Activated T-cell treated with anti-CD3 and anti-CD28 coated beads, Interleukin-2, amount 50 U/mL, for 4 hours (primary cell): ENCODE results near the gene TMEM121B. TPM values are rescaled to one million over a fixed set of nuclear protein-coding genes. Genes with fewer than 3 reads are reported as not detected.

ENCODE experiments used
- ATAC-seq, 2 donors: fragments of 200-7000 bp; cut with Tn5 transposase; one replicate each; pipeline ENCODE4 v1.10.0; 2021
- DNase-seq: peaks from one replicate; pipeline ENCODE4 v3.0.0-alpha.2; 2020
- H3K27me3 Mint-ChIP-seq: one replicate; pipeline ENCODE4 v1.8.0; 2021; ENCODE audit warnings: low read depth, mixed read lengths
- H3K36me3 Mint-ChIP-seq: one replicate; pipeline ENCODE4 v1.8.0; 2022; ENCODE audit warnings: mixed read lengths; ENCODE audit not compliant: insufficient read depth
- H3K4me1 Mint-ChIP-seq: one replicate; pipeline ENCODE4 v1.8.0; 2021; ENCODE audit warnings: low read depth, mixed read lengths
- H3K4me3 Mint-ChIP-seq: one replicate; pipeline ENCODE4 v1.8.0; 2021; ENCODE audit warnings: mild to moderate bottlenecking, moderate library complexity, mixed read lengths
- H3K9me3 Mint-ChIP-seq: one replicate; pipeline ENCODE4 v1.8.0; 2021; ENCODE audit warnings: mixed read lengths
- total RNA-seq, 3 donors: library from RNA; stranded (reverse); gene quantifications; one replicate each; pipeline ENCODE4 v1.2.1, GENCODE V29; 2021

TMEM121B gene
- total RNA-seq, 3 donors from 2014 or later, result 0.24 to 0.43 (median 0.38) TPM

DNA sequence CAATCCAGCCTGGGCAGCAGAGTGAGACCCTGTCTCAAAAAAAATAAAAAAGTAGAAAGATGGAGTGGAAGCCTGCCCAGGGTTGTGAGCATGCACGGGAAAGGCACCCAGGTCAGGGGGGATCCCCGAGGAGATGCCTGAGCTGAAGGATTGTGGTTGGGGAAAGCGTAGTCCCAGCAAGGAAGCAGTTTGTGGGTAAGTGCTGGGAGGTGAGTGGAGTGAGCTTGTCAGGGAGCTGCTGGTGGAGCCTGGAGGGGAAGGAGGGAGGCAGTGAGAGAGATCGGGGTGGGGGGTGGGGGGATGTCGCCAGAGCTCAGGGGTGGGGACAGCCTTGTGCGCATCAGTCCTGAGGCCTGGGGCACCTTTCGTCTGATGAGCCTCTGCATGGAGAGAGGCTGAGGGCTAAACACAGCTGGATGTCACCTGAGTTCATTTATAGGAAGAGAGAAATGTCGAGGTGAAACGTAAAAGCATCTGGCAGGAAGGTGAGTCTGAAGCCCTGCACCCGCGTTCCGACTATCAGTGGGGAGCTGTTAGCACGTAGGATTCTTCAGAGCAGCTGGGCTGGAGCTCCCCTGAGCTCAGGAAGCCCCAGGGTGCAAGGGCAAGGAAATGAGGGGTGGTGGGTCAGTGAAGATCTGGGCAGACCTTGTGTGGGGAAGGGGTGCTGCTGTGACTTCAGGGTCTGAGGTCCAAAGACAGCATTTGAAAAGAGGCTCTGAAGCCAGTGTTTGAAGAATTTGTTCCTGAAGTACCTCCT, 10.2 kb downstream of the TMEM121B start:
- no peak overlapping the region for H3K4me3 Mint-ChIP-seq
- no peaks in the 10 kb centered on the region for H3K9me3 Mint-ChIP-seq
- H3K27me3 Mint-ChIP-seq, result no peaks in the 10 kb centered on the region
- H3K36me3 Mint-ChIP-seq, result peaks cover 19% of the 10 kb centered on the region
- H3K4me1 Mint-ChIP-seq, result peaks cover 53% of the 10 kb centered on the region
- no peak for DNase-seq
- ATAC-seq, result no peak

DNA sequence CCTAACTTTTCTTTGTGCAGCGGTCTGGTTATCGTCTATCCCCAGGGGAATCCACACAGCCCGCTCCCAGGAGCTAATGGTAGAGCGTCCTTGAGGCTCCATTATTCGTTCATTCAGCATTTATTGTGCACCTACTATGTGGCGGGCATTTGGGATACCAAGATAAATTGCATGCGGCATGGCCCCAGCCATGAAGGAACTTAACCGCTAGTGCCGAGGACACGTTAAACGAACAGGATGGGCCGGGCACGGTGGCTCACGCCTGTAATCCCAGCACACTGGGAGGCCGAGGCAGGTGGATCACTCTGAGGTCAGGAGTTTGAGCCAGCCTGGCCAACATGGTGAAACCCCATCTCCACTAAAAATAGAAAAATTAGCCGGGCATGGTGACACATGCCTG, 11.2 kb downstream of the TMEM121B start:
- Mint-ChIP-seq H3K36me3 (peaks cover 19% of the 10 kb centered on the region), H3K27me3 (no peaks in the 10 kb centered on the region), H3K4me1 (peaks cover 52% of the 10 kb centered on the region), H3K4me3 (no peak overlapping the region), H3K9me3 (no peaks in the 10 kb centered on the region)
- ATAC-seq (no peak), DNase-seq (no peak)

DNA sequence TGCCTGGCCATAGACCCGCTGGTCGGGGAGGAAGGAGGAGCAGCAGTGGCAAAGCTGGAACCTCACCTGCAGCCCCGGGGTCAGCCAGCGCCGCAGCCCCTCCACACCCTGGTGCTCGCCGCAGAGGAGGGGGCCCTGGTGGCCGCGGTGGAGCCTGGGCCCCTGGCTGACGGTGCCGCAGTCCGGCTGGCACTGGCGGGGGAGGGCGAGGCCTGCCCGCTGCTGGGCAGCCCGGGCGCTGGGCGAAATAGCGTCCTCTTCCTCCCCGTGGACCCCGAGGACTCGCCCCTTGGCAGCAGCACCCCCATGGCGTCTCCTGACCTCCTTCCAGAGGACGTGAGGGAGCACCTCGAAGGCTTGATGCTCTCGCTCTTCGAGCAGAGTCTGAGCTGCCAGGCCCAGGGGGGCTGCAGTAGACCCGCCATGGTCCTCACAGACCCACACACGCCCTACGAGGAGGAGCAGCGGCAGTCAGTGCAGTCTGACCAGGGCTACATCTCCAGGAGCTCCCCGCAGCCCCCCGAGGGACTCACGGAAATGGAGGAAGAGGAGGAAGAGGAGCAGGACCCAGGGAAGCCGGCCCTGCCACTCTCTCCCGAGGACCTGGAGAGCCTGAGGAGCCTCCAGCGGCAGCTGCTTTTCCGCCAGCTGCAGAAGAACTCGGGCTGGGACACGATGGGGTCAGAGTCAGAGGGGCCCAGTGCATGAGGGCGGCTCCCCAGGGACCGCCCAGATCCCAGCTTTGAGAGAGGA, 11.9 kb downstream of the TMEM121B start:
- ATAC-seq (no peak), DNase-seq (no peak)
- Mint-ChIP-seq H3K4me3 (no peak overlapping the region), H3K27me3 (no peaks in the 10 kb centered on the region), H3K9me3 (no peaks in the 10 kb centered on the region), H3K4me1 (peaks cover 49% of the 10 kb centered on the region), H3K36me3 (peaks cover 22% of the 10 kb centered on the region)

DNA sequence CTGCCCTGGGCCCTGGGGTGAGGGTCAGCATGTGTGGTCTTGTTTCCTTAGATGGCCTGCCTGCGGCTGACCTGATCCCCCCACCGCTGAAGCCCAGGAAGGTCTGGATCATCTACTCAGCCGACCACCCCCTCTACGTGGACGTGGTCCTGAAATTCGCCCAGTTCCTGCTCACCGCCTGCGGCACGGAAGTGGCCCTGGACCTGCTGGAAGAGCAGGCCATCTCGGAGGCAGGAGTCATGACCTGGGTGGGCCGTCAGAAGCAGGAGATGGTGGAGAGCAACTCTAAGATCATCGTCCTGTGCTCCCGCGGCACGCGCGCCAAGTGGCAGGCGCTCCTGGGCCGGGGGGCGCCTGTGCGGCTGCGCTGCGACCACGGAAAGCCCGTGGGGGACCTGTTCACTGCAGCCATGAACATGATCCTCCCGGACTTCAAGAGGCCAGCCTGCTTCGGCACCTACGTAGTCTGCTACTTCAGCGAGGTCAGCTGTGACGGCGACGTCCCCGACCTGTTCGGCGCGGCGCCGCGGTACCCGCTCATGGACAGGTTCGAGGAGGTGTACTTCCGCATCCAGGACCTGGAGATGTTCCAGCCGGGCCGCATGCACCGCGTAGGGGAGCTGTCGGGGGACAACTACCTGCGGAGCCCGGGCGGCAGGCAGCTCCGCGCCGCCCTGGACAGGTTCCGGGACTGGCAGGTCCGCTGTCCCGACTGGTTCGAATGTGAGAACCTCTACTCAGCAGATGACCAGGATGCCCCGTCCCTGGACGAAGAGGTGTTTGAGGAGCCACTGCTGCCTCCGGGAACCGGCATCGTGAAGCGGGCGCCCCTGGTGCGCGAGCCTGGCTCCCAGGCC, 12.7 kb downstream of the TMEM121B start:
- Mint-ChIP-seq H3K4me1 (peaks cover 43% of the 10 kb centered on the region), H3K27me3 (no peaks in the 10 kb centered on the region), H3K9me3 (no peaks in the 10 kb centered on the region), H3K4me3 (no peak overlapping the region), H3K36me3 (peaks cover 22% of the 10 kb centered on the region)
- ATAC-seq (no peak), DNase-seq (no peak)

DNA sequence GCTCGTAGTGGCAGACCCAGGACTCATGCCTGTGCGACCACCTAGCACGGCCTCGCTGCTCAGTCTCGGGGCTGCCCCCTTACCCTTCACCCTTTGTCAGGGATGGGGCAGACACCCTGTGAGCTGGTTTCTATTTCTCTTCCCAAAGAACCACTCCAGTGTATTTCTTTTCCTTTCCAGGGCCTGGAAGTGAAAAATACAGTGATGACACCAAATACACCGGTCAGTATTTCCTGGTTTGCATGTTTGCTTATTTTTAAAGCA, 13.7 kb downstream of the TMEM121B start:
- H3K36me3 Mint-ChIP-seq, result peaks cover 25% of the 10 kb centered on the region
- H3K27me3 Mint-ChIP-seq, result no peaks in the 10 kb centered on the region
- DNase-seq (no peak), ATAC-seq (no peak)
- no peaks in the 10 kb centered on the region for H3K9me3 Mint-ChIP-seq
- H3K4me1 Mint-ChIP-seq, result peaks cover 40% of the 10 kb centered on the region
- no peak overlapping the region for H3K4me3 Mint-ChIP-seq

DNA sequence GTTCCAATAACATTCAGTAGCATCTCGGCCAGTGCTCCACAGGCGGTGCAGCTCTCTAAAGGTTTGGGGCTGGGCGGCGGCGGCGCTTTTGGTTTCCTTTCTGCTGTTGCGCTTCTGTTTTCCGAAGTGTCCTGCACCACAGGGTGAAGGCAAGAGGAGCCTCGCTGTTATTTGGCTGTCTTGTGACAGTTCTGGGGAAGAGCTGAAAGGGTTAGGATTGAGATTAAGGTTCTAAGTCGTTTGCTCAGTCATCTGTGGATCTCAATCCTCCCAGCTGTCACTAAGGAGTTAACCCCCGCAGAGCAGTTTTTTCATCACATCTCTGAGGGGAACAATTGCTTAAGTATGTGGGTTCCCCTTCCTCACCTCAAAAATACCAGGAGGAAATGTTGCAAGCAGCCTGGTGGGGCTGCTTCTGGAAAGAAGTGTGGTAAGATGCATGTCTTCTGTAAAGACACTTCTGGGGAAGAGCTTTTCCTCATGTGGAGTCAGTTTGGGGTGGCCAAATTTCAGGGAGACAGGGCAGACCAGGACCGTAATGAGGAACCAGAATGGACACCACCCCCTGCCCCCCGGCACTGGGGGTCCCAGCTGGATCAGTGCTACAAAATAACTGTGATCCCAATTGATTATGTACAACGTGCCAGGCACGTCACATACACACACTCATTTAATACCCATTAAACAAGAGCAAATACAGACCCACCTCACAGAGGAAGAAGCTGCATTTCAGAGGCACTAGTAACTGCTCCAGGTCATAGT, 14.2 kb downstream of the TMEM121B start:
- peak overlapping the region; percentile 53 for H3K4me3 Mint-ChIP-seq
- H3K4me1 Mint-ChIP-seq, result peaks cover 44% of the 10 kb centered on the region
- ATAC-seq, result peak; percentile 88 to 90
- no peak for DNase-seq
- H3K36me3 Mint-ChIP-seq, result peaks cover 28% of the 10 kb centered on the region
- no peaks in the 10 kb centered on the region for H3K9me3 Mint-ChIP-seq
- no peaks in the 10 kb centered on the region for H3K27me3 Mint-ChIP-seq

DNA sequence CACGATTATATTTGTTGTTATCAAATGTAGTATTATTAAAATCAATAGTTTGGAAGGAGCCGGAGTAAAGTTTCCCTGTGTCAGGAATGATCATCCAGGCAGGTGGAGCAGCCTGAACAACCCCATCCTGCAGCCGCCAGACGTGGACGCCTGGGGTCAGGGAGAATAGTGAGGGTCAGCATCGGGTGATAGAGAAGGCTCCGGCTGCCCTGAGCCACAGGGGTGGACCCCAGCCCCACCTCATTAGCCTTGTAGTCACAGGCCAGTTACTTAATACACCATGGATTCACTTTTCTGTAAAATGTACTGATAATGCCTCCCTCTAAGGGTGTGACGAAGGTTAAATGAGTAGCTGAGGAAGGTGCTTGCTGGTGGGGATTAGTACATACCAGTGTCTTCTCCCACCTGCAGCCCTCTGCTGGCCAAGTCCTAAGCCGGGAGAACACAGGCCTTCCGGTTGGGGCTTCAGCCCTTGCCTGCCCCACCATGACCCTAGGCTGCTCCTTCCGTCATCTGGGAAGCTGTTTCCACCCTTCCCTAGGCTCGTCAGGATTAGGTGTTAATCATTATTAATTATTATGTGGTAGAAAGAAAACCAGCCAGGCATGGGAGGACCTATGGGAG, 14.9 kb downstream of the TMEM121B start:
- DNase-seq, result no peak
- H3K9me3 Mint-ChIP-seq, result no peaks in the 10 kb centered on the region
- H3K27me3 Mint-ChIP-seq, result no peaks in the 10 kb centered on the region
- peaks cover 49% of the 10 kb centered on the region for H3K4me1 Mint-ChIP-seq
- H3K36me3 Mint-ChIP-seq, result peaks cover 30% of the 10 kb centered on the region
- ATAC-seq, result peak; percentile 30 to 41
- peak overlapping the region; percentile 53 for H3K4me3 Mint-ChIP-seq

DNA sequence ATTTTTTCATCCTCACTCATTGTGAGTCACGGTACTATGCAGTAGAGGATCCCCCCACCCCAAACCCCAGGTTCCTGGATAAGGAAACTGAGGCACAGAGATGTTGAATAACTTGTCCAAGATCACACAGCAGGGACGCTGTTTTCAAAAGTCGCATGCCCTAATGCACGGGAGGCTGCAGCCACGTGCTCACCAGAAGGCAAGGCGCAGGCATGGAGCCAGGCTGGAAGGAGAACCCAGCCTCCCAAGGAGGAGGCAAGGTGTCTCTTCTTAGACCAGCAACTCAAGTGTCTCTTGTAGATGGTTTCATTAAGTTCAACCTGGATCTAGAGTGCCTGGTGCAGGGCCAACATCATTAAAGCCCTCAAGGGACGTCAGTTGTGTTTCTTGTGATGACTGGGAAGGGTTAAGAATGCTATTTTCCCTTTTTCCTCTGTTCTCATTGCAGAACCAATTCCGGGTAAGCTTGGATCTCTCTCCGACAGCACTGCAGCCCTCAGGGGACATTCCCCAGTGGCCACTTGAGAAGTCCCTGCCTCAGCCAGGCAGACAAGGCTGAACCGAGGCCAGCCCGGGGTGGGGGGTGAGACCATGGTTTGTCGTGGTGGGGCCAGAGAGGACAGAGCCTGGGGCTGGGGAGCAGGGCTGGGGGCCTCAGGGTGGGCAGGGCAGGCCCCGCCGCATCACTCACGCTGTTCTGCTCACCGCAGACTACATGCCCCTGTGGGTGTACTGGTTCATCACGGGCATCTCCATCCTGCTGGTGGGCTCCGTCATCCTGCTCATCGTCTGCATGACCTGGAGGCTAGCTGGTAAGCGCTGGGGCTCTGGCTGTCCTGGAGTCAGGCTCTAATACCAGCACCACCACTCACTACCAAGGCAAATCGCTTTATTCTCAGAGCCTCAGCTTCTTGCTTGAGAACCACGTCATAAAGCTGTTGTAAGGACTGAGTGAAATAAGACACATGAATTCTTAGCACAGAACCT, 15.7 kb downstream of the TMEM121B start:
- no peaks in the 10 kb centered on the region for H3K9me3 Mint-ChIP-seq
- H3K27me3 Mint-ChIP-seq, result no peaks in the 10 kb centered on the region
- H3K4me1 Mint-ChIP-seq, result peaks cover 54% of the 10 kb centered on the region
- H3K4me3 Mint-ChIP-seq, result no peak overlapping the region
- peaks cover 33% of the 10 kb centered on the region for H3K36me3 Mint-ChIP-seq
- ATAC-seq, result no peak
- DNase-seq, result no peak

DNA sequence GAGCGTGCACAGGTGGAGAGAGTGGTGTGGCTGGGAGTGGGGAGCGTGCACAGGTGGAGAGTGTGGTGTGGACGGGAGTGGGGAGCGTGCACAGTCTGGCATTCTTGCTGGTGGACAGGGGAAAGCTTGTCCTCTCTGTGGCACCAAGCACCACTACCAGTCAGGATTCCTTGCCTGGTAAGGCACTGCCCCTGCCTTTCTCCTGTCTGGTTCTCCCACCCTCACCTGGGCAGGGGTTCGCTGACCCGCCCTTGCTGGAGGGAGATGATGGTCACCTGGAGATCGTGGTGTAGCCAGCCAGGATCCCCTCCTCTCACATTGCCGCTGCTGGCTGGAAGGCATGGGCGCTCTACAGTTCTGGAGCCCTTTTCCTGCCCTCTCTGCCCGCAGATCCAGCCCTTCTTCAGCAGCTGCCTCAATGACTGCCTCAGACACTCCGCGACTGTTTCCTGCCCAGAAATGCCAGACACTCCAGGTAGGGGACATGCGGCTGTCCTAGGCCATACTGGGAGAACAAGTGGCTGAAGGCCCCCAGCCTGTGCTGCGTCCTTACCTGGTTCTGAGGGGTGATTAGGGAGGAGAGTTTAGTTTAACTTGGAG, 16.7 kb downstream of the TMEM121B start:
- ATAC-seq (no peak), DNase-seq (no peak)
- H3K36me3 Mint-ChIP-seq, result peaks cover 41% of the 10 kb centered on the region
- no peak overlapping the region for H3K4me3 Mint-ChIP-seq
- H3K9me3 Mint-ChIP-seq, result no peaks in the 10 kb centered on the region
- no peaks in the 10 kb centered on the region for H3K27me3 Mint-ChIP-seq
- peaks cover 63% of the 10 kb centered on the region for H3K4me1 Mint-ChIP-seq

DNA sequence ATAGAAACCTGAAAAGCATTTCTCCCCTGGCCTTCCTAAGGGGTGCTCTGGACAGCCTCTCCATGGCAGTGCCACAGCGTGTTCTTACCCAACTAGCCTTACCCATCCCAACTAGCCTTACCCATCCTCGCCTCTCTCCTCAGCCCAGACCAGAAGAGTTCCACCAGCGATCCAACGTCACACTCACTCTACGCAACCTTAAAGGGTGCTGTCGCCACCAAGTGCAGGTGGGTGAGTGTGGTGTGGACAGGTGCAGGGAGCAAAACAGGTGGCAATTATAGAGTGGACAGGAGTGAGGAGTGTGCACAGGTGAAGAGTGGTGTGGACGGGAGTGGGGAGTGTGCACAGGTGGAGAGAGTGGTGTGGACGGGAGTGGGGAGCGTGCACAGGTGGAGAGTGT, 17.8 kb downstream of the TMEM121B start:
- ATAC-seq, result no peak
- Mint-ChIP-seq H3K9me3 (no peaks in the 10 kb centered on the region), H3K36me3 (peaks cover 48% of the 10 kb centered on the region), H3K4me1 (peaks cover 74% of the 10 kb centered on the region), H3K27me3 (no peaks in the 10 kb centered on the region), H3K4me3 (no peak overlapping the region)
- no peak for DNase-seq

DNA sequence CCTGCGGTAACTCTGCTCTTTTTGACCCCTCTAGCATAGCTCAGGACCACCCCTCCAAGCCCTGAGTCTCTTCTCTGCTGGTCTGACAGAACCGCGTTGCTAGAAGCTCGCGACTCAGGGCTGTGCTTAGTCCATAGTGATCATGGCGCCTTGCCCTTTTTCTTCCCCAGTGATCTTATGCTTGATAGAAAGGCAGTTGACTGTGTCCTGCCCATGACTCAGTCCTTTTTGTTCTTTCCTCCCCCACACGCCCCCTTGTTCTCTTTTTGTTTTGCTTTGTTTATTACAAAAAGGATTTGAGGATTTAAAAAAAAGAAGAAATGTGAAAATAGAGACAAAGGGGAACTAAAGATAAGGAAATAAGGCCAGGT, 18.9 kb downstream of the TMEM121B start:
- Mint-ChIP-seq H3K36me3 (peaks cover 44% of the 10 kb centered on the region), H3K4me3 (no peak overlapping the region), H3K27me3 (no peaks in the 10 kb centered on the region), H3K9me3 (no peaks in the 10 kb centered on the region), H3K4me1 (peaks cover 79% of the 10 kb centered on the region)
- DNase-seq (no peak), ATAC-seq (no peak)

DNA sequence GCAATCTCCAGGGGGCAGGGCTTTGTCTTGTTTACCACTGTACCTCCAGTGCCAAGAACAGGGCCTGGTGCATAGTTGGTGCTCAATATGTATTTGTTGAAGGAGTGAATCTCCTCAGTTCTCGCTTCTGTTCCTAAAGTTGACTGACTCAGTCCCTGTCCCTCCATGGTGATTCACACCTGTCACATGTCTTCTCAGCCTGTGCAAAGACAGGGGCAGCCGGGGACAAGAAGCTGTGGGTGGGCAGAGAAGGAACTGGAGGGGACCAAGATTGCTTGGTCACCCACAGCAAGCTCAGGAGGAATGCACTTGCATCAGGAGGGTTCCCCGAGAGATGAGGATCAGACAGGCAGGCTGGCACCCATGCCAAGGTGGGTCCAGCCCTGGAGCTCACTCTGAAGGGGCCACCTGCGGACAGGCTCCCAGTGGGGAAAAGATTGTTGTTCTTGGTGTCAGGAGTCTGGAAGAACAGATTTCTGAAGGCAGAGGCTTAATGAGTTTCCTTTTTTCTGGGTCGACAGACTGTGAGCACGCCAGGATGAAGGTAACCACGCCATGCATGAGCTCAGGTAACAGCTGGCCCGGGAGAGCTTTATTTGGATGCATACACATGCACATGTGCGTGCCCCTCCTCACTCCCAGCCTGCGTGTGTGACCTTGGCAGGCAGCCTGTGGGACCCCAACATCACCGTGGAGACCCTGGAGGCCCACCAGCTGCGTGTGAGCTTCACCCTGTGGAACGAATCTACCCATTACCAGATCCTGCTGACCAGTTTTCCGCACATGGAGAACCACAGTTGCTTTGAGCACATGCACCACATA, 19.5 kb downstream of the TMEM121B start:
- peaks cover 38% of the 10 kb centered on the region for H3K36me3 Mint-ChIP-seq
- no peaks in the 10 kb centered on the region for H3K27me3 Mint-ChIP-seq
- H3K9me3 Mint-ChIP-seq, result no peaks in the 10 kb centered on the region
- DNase-seq (no peak), ATAC-seq (peak in 1 of 2 donors; percentile 27)
- peaks cover 79% of the 10 kb centered on the region for H3K4me1 Mint-ChIP-seq
- H3K4me3 Mint-ChIP-seq, result no peak overlapping the region
